ENCODE data around the gene IPO7. TPM values are rescaled to one million over a fixed set of nuclear protein-coding genes. Genes with fewer than 3 reads are reported as not detected.

The IPO7 gene
- total and polyA plus RNA-seq, 7 donors, result 110 to 355 (median 258) TPM

DNA sequence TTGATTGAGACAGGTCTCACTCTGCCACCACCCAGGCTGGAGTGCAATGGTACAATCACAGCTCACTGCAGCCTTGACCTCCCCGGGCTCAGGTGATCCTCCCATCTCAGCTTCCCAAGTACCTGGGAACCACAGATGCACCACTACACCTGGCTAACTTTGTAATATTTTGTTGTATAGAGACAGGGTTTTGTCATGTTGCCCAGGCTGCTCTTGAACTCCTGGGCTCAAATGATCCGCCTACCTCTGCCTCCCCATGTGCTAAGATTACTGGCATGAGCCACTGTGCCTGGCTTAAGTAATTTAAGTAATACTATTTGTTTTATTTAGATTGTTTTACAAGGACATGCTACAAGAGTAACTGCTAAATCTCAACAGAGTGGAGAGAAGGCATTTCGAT is 109.9 kb downstream of the IPO7 start:
- WGBS, 3 donors, result 91 to 99% (median 95%) methylated on average over 3 of the region's 3 CpGs
- H3K27me3 ChIP-seq (ENCODE audit: insufficient read depth in 3 of 3, low read length in 2 of 3), result no peaks in the 10 kb centered on the region
- H3K27ac ChIP-seq, result no peak overlapping the region
- no peaks in the 10 kb centered on the region for H3K9me3 ChIP-seq
- ATAC-seq, result no peak
- peaks cover 6 to 73% of the 10 kb centered on the region in 2 donors for H3K36me3 ChIP-seq (ENCODE audit: insufficient read depth in 1 of 2, low read depth in 1 of 2)
- H3K4me3 ChIP-seq, result no peak overlapping the region
- intact Hi-C loops (cut with DNase I), result no loop called here
- TF ChIP-seq, protein P1, sequence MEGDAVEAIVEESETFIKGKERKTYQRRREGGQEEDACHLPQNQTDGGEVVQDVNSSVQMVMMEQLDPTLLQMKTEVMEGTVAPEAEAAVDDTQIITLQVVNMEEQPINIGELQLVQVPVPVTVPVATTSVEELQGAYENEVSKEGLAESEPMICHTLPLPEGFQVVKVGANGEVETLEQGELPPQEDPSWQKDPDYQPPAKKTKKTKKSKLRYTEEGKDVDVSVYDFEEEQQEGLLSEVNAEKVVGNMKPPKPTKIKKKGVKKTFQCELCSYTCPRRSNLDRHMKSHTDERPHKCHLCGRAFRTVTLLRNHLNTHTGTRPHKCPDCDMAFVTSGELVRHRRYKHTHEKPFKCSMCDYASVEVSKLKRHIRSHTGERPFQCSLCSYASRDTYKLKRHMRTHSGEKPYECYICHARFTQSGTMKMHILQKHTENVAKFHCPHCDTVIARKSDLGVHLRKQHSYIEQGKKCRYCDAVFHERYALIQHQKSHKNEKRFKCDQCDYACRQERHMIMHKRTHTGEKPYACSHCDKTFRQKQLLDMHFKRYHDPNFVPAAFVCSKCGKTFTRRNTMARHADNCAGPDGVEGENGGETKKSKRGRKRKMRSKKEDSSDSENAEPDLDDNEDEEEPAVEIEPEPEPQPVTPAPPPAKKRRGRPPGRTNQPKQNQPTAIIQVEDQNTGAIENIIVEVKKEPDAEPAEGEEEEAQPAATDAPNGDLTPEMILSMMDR (IDR thresholded peaks at IDR 0.05), result no peak
- no peak for DNase-seq
- H3K4me1 ChIP-seq, result peaks cover 8% of the 10 kb centered on the region

DNA sequence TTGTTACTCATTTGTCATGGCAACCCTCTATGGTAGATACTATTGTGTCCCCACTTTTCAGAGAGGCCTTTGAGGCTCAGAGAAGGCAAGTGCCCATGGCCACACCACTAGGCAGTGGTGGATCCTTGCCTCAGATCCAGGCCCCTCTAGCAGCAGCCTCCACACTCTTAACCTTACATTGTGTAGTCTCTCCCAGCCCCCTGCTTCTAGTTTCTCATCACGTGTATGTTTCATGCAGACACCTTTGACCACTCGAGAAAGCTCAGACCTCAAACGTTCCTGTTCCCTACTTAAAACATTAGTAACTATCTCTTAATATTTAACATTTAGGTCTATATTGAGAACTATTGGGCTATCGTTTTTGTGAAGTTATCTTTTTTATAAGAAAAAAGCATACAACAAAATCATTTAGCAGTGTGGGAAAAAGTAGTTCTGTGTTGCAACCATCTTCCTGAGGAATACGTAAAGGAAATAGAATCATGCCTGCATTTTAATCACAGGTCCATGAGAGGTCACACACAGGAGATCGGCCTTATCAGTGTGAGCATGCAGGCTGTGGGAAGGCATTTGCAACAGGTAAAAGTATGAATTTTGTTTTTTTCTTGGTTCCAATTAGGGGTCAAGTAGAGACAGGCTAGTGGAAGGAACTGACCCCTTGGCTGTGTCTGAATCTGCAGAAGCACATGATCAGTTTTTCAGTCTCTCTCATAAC is 111.5 kb downstream of the IPO7 start:
- no peak for DNase-seq
- Histone ChIP-seq H3K9me3 (no peaks in the 10 kb centered on the region), H3K4me1 (no peaks in the 10 kb centered on the region), H3K27me3 (ENCODE audit: insufficient read depth in 3 of 3, low read length in 2 of 3) (no peaks in the 10 kb centered on the region), H3K4me3 (no peak overlapping the region), H3K27ac (no peak overlapping the region), H3K36me3 (ENCODE audit: insufficient read depth in 1 of 2, low read depth in 1 of 2) (peaks cover 9 to 81% of the 10 kb centered on the region in 2 donors)
- TF ChIP-seq, protein P1 (IDR thresholded peaks at IDR 0.05), result no peak
- 84 to 91% (median 87%) methylated on average over 6 of the region's 6 CpGs for WGBS, 3 donors
- intact Hi-C loops (cut with DNase I), result no loop called here
- ATAC-seq, result no peak

Other genes starting within 250 kb of the IPO7 start
- gene DENND5A, start 119.3 kb upstream of the IPO7 start, total RNA-seq, result 10 to 100 TPM; 27.2 to 45.1 (median 32.3) TPM
- gene DENND5A, start 119.3 kb upstream of the IPO7 start, polyA plus RNA-seq, result 10 to 100 TPM; 27.4 to 82.1 (median 30.3) TPM
- 10 to 100 TPM; 12.2 to 14.6 (median 13.8) TPM for gene TMEM41B, start 70.1 kb upstream of the IPO7 start, total RNA-seq
- 10 to 100 TPM in 2 of 3 donors, 1 to 10 TPM in 1; 5.7 to 62.6 (median 18.7) TPM for gene TMEM41B, start 70.1 kb upstream of the IPO7 start, polyA plus RNA-seq
- 10 to 100 TPM; 22.6 to 27.9 (median 23.8) TPM for gene ZNF143, start 76.4 kb downstream of the IPO7 start, total RNA-seq
- 10 to 100 TPM; 21.1 to 25.4 (median 25.2) TPM for gene ZNF143, start 76.4 kb downstream of the IPO7 start, polyA plus RNA-seq
- gene WEE1, start 189.0 kb downstream of the IPO7 start, total RNA-seq, result 10 to 100 TPM in 3 of 4 donors, 1 to 10 TPM in 1; 4.8 to 58.6 (median 20.4) TPM
- gene WEE1, start 189.0 kb downstream of the IPO7 start, polyA plus RNA-seq, result 1 to 10 TPM; 4.2 to 8.2 (median 5.3) TPM

Data from psoas muscle (tissue), 8 donors.